ENCODE measurements around the gene DAZAP2. TPM values are rescaled to one million over a fixed set of nuclear protein-coding genes. Genes with fewer than 3 reads are reported as not detected.

DAZAP2 gene
- total and polyA plus RNA-seq, 2 of the 13 experiments (the other 11 are each of a cell fraction or from before 2014, with no cell fraction given) = 64.5 to 222 TPM

DNA sequence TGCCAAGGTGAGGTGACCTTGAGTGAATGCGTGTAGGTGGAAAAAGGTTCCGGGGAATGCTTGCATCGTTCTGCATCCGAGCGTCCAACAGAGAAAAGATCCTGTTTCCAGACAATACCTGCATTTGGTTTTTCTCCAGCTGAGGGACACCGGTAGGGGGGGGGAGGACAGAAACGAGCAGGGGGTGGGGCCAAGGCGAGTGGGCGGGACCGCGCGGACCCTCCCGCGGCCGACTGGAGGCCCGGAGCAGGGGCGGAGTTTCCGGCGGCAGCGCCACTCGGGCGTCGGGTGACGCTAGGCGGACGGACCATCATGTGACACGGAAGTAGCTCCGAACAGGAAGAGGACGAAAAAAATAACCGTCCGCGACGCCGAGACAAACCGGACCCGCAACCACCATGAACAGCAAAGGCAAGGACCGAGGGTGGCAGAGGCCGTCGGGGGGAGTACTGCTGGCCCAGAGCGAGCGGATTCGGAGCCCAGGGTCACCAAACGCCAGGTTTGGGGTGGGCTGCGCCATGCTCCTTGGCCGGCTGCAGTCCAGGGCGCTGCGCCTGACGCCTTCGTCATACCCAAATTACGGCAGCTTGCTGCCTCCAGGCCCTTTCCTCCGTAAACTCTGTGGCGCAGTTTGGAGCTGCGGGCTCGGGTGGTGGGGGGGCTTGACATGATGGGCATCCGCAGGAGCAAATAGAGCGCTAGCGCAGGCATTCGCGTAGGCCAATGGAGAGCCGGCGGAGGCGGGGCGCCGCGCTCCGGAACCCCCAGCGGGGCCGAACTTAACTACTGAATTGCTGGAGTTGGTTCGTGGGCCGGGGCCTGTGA, at the start of gene DAZAP2 (continued):
- TF ChIP-seq, protein P1, sequence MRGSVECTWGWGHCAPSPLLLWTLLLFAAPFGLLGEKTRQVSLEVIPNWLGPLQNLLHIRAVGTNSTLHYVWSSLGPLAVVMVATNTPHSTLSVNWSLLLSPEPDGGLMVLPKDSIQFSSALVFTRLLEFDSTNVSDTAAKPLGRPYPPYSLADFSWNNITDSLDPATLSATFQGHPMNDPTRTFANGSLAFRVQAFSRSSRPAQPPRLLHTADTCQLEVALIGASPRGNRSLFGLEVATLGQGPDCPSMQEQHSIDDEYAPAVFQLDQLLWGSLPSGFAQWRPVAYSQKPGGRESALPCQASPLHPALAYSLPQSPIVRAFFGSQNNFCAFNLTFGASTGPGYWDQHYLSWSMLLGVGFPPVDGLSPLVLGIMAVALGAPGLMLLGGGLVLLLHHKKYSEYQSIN (CRISPR knock-in tag; IDR thresholded peaks at IDR 0.05; ENCODE audit: borderline replicate concordance) = no peak
- TF ChIP-seq ZNF224 (CRISPR knock-in tag; IDR thresholded peaks at IDR 0.05) (peak; percentile 72; the same call in 1 of the 2 replicates), ZEB1 (IDR thresholded peaks at IDR 0.05; ENCODE audit: insufficient replicate concordance, low read depth) (peak; percentile 29), CC2D1A (CRISPR knock-in tag; IDR thresholded peaks at IDR 0.05) (no peak), WIZ (CRISPR knock-in tag; IDR thresholded peaks at IDR 0.05) (0 out of 2 replicates have a peak, but pooled peaks have one; percentile 34), SAP130 (CRISPR knock-in tag; IDR thresholded peaks at IDR 0.05; ENCODE audit: low read depth) (peak; percentile 95), PLRG1 (conservative IDR thresholded peaks at IDR 0.05) (no peak), CCDC6 (CRISPR knock-in tag; IDR thresholded peaks at IDR 0.05) (peak; percentile 58; the same call in 1 of the 2 replicates), ZNF3 (CRISPR knock-in tag; IDR thresholded peaks at IDR 0.05) (no peak), AHR (CRISPR knock-in tag; IDR thresholded peaks at IDR 0.05) (0 out of 2 replicates have a peak, but pooled peaks have one; percentile 18), KAT8 (CRISPR knock-in tag; IDR thresholded peaks at IDR 0.05) (peak; percentile 94), SNAI1 (CRISPR knock-in tag; IDR thresholded peaks at IDR 0.05; ENCODE audit: borderline replicate concordance) (no peak), ZNF552 (CRISPR knock-in tag; IDR thresholded peaks at IDR 0.05; ENCODE audit: borderline replicate concordance) (0 out of 2 replicates have a peak, but pooled peaks have one; percentile 24), ZFAT (CRISPR knock-in tag; conservative IDR thresholded peaks at IDR 0.05) (no peak), ZNF75D (CRISPR knock-in tag; IDR thresholded peaks at IDR 0.05; ENCODE audit: borderline replicate concordance) (no peak), GABPB1 (CRISPR knock-in tag; IDR thresholded peaks at IDR 0.05) (peak; percentile 89), DNMT1 (CRISPR knock-in tag; IDR thresholded peaks at IDR 0.05) (no peak), GATAD2A (CRISPR knock-in tag; IDR thresholded peaks at IDR 0.05) (no peak), TAF1 (CRISPR knock-in tag; IDR thresholded peaks at IDR 0.05) (peak; percentile 86), ZFP1 (CRISPR knock-in tag; IDR thresholded peaks at IDR 0.05) (0 out of 2 replicates have a peak, but pooled peaks have one; percentile 28), ATF1 (CRISPR knock-in tag; IDR thresholded peaks at IDR 0.05) (peak; percentile 35; the same call in 1 of the 2 replicates), ZFP62 (CRISPR knock-in tag; IDR thresholded peaks at IDR 0.05) (no peak), SMARCE1 (IDR thresholded peaks at IDR 0.05; ENCODE audit: borderline replicate concordance) (no peak), PHF8 (CRISPR knock-in tag; IDR thresholded peaks at IDR 0.05) (peak; percentile 88), RFX3 (CRISPR knock-in tag; IDR thresholded peaks at IDR 0.05) (no peak), POLR2G (IDR thresholded peaks at IDR 0.05; ENCODE audit: low read depth, low read length) (peak; percentile 76)
- TF ChIP-seq, protein P2, sequence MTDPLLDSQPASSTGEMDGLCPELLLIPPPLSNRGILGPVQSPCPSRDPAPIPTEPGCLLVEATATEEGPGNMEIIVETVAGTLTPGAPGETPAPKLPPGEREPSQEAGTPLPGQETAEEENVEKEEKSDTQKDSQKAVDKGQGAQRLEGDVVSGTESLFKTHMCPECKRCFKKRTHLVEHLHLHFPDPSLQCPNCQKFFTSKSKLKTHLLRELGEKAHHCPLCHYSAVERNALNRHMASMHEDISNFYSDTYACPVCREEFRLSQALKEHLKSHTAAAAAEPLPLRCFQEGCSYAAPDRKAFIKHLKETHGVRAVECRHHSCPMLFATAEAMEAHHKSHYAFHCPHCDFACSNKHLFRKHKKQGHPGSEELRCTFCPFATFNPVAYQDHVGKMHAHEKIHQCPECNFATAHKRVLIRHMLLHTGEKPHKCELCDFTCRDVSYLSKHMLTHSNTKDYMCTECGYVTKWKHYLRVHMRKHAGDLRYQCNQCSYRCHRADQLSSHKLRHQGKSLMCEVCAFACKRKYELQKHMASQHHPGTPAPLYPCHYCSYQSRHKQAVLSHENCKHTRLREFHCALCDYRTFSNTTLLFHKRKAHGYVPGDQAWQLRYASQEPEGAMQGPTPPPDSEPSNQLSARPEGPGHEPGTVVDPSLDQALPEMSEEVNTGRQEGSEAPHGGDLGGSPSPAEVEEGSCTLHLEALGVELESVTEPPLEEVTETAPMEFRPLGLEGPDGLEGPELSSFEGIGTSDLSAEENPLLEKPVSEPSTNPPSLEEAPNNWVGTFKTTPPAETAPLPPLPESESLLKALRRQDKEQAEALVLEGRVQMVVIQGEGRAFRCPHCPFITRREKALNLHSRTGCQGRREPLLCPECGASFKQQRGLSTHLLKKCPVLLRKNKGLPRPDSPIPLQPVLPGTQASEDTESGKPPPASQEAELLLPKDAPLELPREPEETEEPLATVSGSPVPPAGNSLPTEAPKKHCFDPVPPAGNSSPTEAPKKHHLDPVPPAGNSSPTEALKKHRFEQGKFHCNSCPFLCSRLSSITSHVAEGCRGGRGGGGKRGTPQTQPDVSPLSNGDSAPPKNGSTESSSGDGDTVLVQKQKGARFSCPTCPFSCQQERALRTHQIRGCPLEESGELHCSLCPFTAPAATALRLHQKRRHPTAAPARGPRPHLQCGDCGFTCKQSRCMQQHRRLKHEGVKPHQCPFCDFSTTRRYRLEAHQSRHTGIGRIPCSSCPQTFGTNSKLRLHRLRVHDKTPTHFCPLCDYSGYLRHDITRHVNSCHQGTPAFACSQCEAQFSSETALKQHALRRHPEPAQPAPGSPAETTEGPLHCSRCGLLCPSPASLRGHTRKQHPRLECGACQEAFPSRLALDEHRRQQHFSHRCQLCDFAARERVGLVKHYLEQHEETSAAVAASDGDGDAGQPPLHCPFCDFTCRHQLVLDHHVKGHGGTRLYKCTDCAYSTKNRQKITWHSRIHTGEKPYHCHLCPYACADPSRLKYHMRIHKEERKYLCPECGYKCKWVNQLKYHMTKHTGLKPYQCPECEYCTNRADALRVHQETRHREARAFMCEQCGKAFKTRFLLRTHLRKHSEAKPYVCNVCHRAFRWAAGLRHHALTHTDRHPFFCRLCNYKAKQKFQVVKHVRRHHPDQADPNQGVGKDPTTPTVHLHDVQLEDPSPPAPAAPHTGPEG (CRISPR knock-in tag; IDR thresholded peaks at IDR 0.05) = peak; percentile 69; the same call in 1 of the 2 replicates

Measured in HepG2 (cell line).